Measurements from ENCODE around the gene MAOA. TPM values are rescaled to one million over a fixed set of nuclear protein-coding genes. Genes with fewer than 3 reads are reported as not detected.

The MAOA gene
- total and polyA plus RNA-seq, 9 of the 15 experiments (the other 6 are each of a cell fraction or from before 2014, with no cell fraction given) = 0.68 to 2.7 (median 1.9) TPM

GRCh38 chrX:43728966-43729365 is 72.9 kb downstream of the MAOA start:
- intact Hi-C loops (cut with micrococcal nuclease) = no loop called here
- H3K9me3 ChIP-seq (replicated peaks; ENCODE audit: control insufficient read depth, insufficient read depth, low read depth, low read length) = no peaks in the 10 kb centered on the region
- no peak overlapping the region for H2AFZ ChIP-seq (ENCODE audit: low read depth, low read length)
- DNase-seq (ENCODE audit: extremely low read depth in 1 of 4, low spot score in 3 of 4) = no peak
- ATAC-seq = no peak
- H3K9me1 ChIP-seq (ENCODE audit: control insufficient read depth, insufficient read depth, low read length) = no peaks in the 10 kb centered on the region
- no peaks in the 10 kb centered on the region for H4K20me1 ChIP-seq (replicated peaks; ENCODE audit: control insufficient read depth, insufficient read depth, low read length)
- no TSS peak for BruUV-seq (replicated peaks)
- FAIRE-seq = no peak
- POLR2A ChIA-PET = no interaction called here
- H3K4me3 ChIP-seq = no peak overlapping the region
- CTCF ChIA-PET (ENCODE audit: low intra/inter-chr PET ratio) = no interaction called here
- H3K27ac ChIP-seq (ENCODE audit: extremely low read depth, low read depth, low read length) = no peak overlapping the region
- H3K4me1 ChIP-seq (replicated peaks in 1 of 2; ENCODE audit: control insufficient read depth in 2 of 2, insufficient read depth in 2 of 2, low read length in 2 of 2) = no peaks in the 10 kb centered on the region
- no peak overlapping the region for H3K9ac ChIP-seq (ENCODE audit: insufficient read depth in 1 of 2, low read depth in 2 of 2, low read length in 2 of 2)
- in situ Hi-C loops (cut with MboI) = no loop called here
- H3K4me2 ChIP-seq (ENCODE audit: insufficient read depth, low read length) = no peak overlapping the region
- no peaks in the 10 kb centered on the region for H3K36me3 ChIP-seq (ENCODE audit: control insufficient read depth, insufficient read depth, low read length)
- 9% methylated on average over 1 of the region's 1 CpG for whole genome bisulfite sequencing (ENCODE audit: insufficient coverage, low coverage, missing lambda C conversion rate)
- H3K27me3 ChIP-seq (ENCODE audit: control insufficient read depth in 2 of 2, insufficient read depth in 2 of 2, low read length in 2 of 2) = no peaks in the 10 kb centered on the region
- H3K79me2 ChIP-seq (ENCODE audit: control insufficient read depth, insufficient read depth, low read length) = no peaks in the 10 kb centered on the region
- TF ChIP-seq BMI1 (IDR thresholded peaks at IDR 0.05; ENCODE audit: low read length) (no peak), MGA (IDR thresholded peaks at IDR 0.05) (no peak), ZNF696 (CRISPR knock-in tag; conservative IDR thresholded peaks at IDR 0.05) (no peak), DDX20 (tag; IDR thresholded peaks at IDR 0.05; ENCODE audit: low read depth) (no peak), ZNF143 (CRISPR knock-in tag; IDR thresholded peaks at IDR 0.05) (no peak), ZNF740 (CRISPR knock-in tag; IDR thresholded peaks at IDR 0.05) (no peak), ZNF740 (tag; IDR thresholded peaks at IDR 0.05) (no peak), ZNF134 (CRISPR knock-in tag; conservative IDR thresholded peaks at IDR 0.05) (no peak), ZBED1 (IDR thresholded peaks at IDR 0.05) (no peak), ZBTB17 (CRISPR knock-in tag; IDR thresholded peaks at IDR 0.05) (no peak), PML (IDR thresholded peaks at IDR 0.05; ENCODE audit: low read length) (no peak)
